H1 (cell line): ENCODE results near the gene CNOT1. TPM values are rescaled to one million over a fixed set of nuclear protein-coding genes. Genes with fewer than 3 reads are reported as not detected.

Source experiments
- CTCF ChIA-PET: fragments of 300-600 bp; sonication (Branson Sonifier 250); formaldehyde crosslinking; loops from one replicate; lab custom pipeline; 2021; ENCODE audit not compliant: partially characterized antibody; lab: Charles Lee
- POLR2A ChIA-PET: fragments of 300-600 bp; sonication (Branson Sonifier 250); formaldehyde crosslinking; loops from one replicate; lab custom pipeline; 2021; ENCODE audit warnings: inconsistent platforms; ENCODE audit not compliant: partially characterized antibody; lab: Charles Lee
- DNase-seq, 2 experiments: peaks; one replicate each; pipeline versions ENCODE4 v3.0.0 to v3.0.0-alpha.2; 2010 to 2022; ENCODE audit warnings: low spot score in 2 of 2, low read depth in 1 of 2, mixed read lengths in 1 of 2
- FAIRE-seq: peaks from 2 replicates; lab custom pipeline; 2011; peaks lifted over from hg19 to GRCh38; lab: Jason Lieb, UNC
- H2AFZ ChIP-seq: 2 replicates; pipeline ENCODE4 v1.8.1; 2012; ENCODE audit warnings: low read length, inconsistent platforms
- H2AK5ac ChIP-seq: 2 replicates; pipeline ENCODE4 v1.6.1; 2013; ENCODE audit warnings: low read depth, low read length
- H2BK120ac ChIP-seq: replicated peaks from 2 replicates; pipeline ENCODE3; 2013; ENCODE audit warnings: low read depth, low read length, inconsistent platforms
- H2BK12ac ChIP-seq: 2 replicates; pipeline ENCODE4 v1.6.1; 2013; ENCODE audit warnings: low read depth, low read length
- H2BK15ac ChIP-seq: 2 replicates; pipeline ENCODE4 v1.6.1; 2013; ENCODE audit warnings: low read length
- H2BK20ac ChIP-seq: 2 replicates; pipeline ENCODE4 v1.6.1; 2013; ENCODE audit warnings: low read length
- H2BK5ac ChIP-seq: 2 replicates; pipeline ENCODE4 v1.6.1; 2013; ENCODE audit warnings: low read depth, low read length
- H3K14ac ChIP-seq: 2 replicates; pipeline ENCODE4 v1.6.1; 2013; ENCODE audit warnings: inconsistent platforms; ENCODE audit not compliant: insufficient read length
- H3K18ac ChIP-seq: 2 replicates; pipeline ENCODE4 v1.6.1; 2013; ENCODE audit warnings: low read length; ENCODE audit errors: extremely low read depth
- H3K23ac ChIP-seq: 2 replicates; pipeline ENCODE4 v1.6.1; 2013; ENCODE audit warnings: inconsistent platforms; ENCODE audit not compliant: insufficient read length
- H3K23me2 ChIP-seq: 2 replicates; pipeline ENCODE4 v1.6.1; 2013; ENCODE audit warnings: low read depth, low read length
- H3K27ac ChIP-seq: 2 replicates; pipeline ENCODE4 v1.6.1; 2011; ENCODE audit warnings: low read depth, low read length, inconsistent platforms
- H3K27me3 ChIP-seq, 4 experiments: replicated peaks in 1 of 4; 1 replicate in 1 of 4; 2 replicates in 3 of 4; pipeline versions ENCODE4 v1.6.1 to v1.8.1; 2011 to 2013; ENCODE audit warnings: low read length in 3 of 4, mild to moderate bottlenecking in 3 of 4, inconsistent platforms in 2 of 4, mixed read lengths in 2 of 4, moderate library complexity in 1 of 4; ENCODE audit not compliant: control insufficient read depth in 3 of 4, insufficient read depth in 3 of 4; ENCODE audit errors: extremely low read depth in 1 of 4
- H3K36me3 ChIP-seq, 4 experiments: 2 replicates each; pipeline versions ENCODE4 v1.6.1 to v1.8.1; 2011 to 2013; ENCODE audit warnings: mild to moderate bottlenecking in 4 of 4, low read length in 3 of 4, moderate library complexity in 2 of 4, control low read depth in 1 of 4, inconsistent platforms in 1 of 4; ENCODE audit not compliant: insufficient read depth in 4 of 4, control insufficient read depth in 2 of 4
- H3K4ac ChIP-seq: replicated peaks from 2 replicates; pipeline ENCODE3; 2013; ENCODE audit warnings: low read length, low read depth, mixed read lengths, inconsistent platforms; ENCODE audit not compliant: insufficient read length
- H3K4me1 ChIP-seq, 4 experiments: replicated peaks in 1 of 4; 1 replicate in 1 of 4; 2 replicates in 3 of 4; pipeline versions ENCODE4 v1.6.1 to v1.8.1; 2011 to 2013; ENCODE audit warnings: low read length in 3 of 4, inconsistent platforms in 2 of 4, mixed read lengths in 1 of 4; ENCODE audit not compliant: insufficient read depth in 4 of 4, control insufficient read depth in 3 of 4
- H3K4me2 ChIP-seq, 2 experiments: 2 replicates each; pipeline versions ENCODE4 v1.6.1 to v1.8.1; 2011 to 2013; ENCODE audit warnings: low read depth in 2 of 2, low read length in 2 of 2, control low read depth in 1 of 2, inconsistent platforms in 1 of 2, mild to moderate bottlenecking in 1 of 2; ENCODE audit not compliant: insufficient read depth in 1 of 2
- H3K4me3 ChIP-seq, 4 experiments: fragments of 200-600, 300-600 bp in 1 of 4; sonication (generic), shearing (Covaris generic), sonication (Bioruptor Twin) in 1 of 4; 2 replicates each; pipeline versions ENCODE4 v1.5.1 to v1.8.1; 2011 to 2016; ENCODE audit warnings: low read length in 4 of 4, low read depth in 3 of 4, control low read depth in 2 of 4, inconsistent platforms in 2 of 4, mild to moderate bottlenecking in 2 of 4, mixed read lengths in 1 of 4, moderate library complexity in 1 of 4; ENCODE audit not compliant: insufficient read depth in 2 of 4; ENCODE audit errors: extremely low read depth in 1 of 4
- H3K56ac ChIP-seq: replicated peaks from 2 replicates; pipeline ENCODE3; 2013; ENCODE audit warnings: low read depth, mild to moderate bottlenecking, mixed read lengths, low read length, inconsistent platforms; ENCODE audit not compliant: insufficient read length
- H3K79me1 ChIP-seq: 2 replicates; pipeline ENCODE4 v1.6.1; 2013; ENCODE audit warnings: low read depth, low read length, control low read depth
- H3K79me2 ChIP-seq, 2 experiments: 2 replicates each; pipeline versions ENCODE4 v1.6.1 to v1.8.1; 2012 to 2013; ENCODE audit warnings: low read length in 2 of 2, mild to moderate bottlenecking in 2 of 2, inconsistent platforms in 1 of 2; ENCODE audit not compliant: insufficient read depth in 2 of 2, control insufficient read depth in 1 of 2
- H3K9ac ChIP-seq, 4 experiments: replicated peaks in 1 of 4; 1 replicate in 1 of 4; 2 replicates in 3 of 4; pipeline versions ENCODE4 v1.6.1 to v1.8.1; 2011 to 2013; ENCODE audit warnings: low read depth in 3 of 4, low read length in 3 of 4, control low read depth in 2 of 4, mild to moderate bottlenecking in 2 of 4, moderate library complexity in 2 of 4, inconsistent platforms in 1 of 4; ENCODE audit errors: extremely low read depth in 1 of 4
- H3K9me3 ChIP-seq, 2 experiments: 2 replicates each; pipeline versions ENCODE4 v1.6.1 to v1.8.1; 2012 to 2013; ENCODE audit warnings: mild to moderate bottlenecking in 2 of 2, moderate library complexity in 2 of 2, control low read depth in 1 of 2, inconsistent platforms in 1 of 2, low read depth in 1 of 2, low read length in 1 of 2, mixed read lengths in 1 of 2; ENCODE audit not compliant: insufficient read depth in 2 of 2
- H4K20me1 ChIP-seq, 2 experiments: replicated peaks in 1 of 2; 2 replicates each; pipeline versions ENCODE3 to v1.8.1; 2011 to 2013; ENCODE audit warnings: inconsistent platforms in 2 of 2, low read length in 2 of 2, mild to moderate bottlenecking in 1 of 2; ENCODE audit not compliant: insufficient read depth in 2 of 2, control insufficient read depth in 1 of 2
- H4K5ac ChIP-seq: 2 replicates; pipeline ENCODE4 v1.6.1; 2013; ENCODE audit warnings: low read length, low read depth, mixed read lengths, inconsistent platforms; ENCODE audit not compliant: insufficient read length
- H4K8ac ChIP-seq: 2 replicates; pipeline ENCODE4 v1.8.0; 2013; ENCODE audit warnings: mild to moderate bottlenecking, moderate library complexity, low read length, inconsistent platforms; ENCODE audit not compliant: insufficient read depth; ENCODE audit errors: extremely low read depth
- H4K91ac ChIP-seq: replicated peaks from 2 replicates; pipeline ENCODE3; 2013; ENCODE audit warnings: low read length, mixed read lengths, inconsistent platforms; ENCODE audit not compliant: insufficient read length
- NRF1 ChIP-seq: IDR thresholded peaks from 2 replicates; pipeline ENCODE4 v1.6.1; 2011; ENCODE audit warnings: mild to moderate bottlenecking, low read depth, low read length, improper control_type of control experiment
- RFX5 ChIP-seq: IDR thresholded peaks from 2 replicates; pipeline ENCODE4 v1.6.1; 2011; ENCODE audit warnings: low read depth, low read length, improper control_type of control experiment, borderline replicate concordance
- SRF ChIP-seq: IDR thresholded peaks from 2 replicates; pipeline ENCODE4 v1.6.1; 2011; ENCODE audit warnings: mild to moderate bottlenecking, low read depth, low read length, moderate library complexity
- WGBS, 2 experiments: shearing (Covaris generic) in 1 of 2; methylation state at CpG; one replicate each; pipeline versions ENCODE4 v1.1.6 to v1.1.7; 2013 to 2015; ENCODE audit warnings: low lambda C conversion rate in 2 of 2, mixed read lengths in 2 of 2, inconsistent platforms in 1 of 2, low coverage in 1 of 2, missing lambda C conversion rate in 1 of 2; ENCODE audit not compliant: insufficient replicate concordance in 2 of 2, insufficient coverage in 1 of 2, insufficient read length in 1 of 2; ENCODE audit errors: extremely low coverage in 1 of 2, missing lambda C conversion rate in 1 of 2; 5-methylcytosine and 5-hydroxymethylcytosine counted together
- polyA plus RNA-seq, 7 experiments: library from polyadenylated mRNA; depleted of rRNA in 3 of 7; stranded (reverse) in 5 of 7; unstranded in 2 of 7; fragments of >200 nt in 5 of 7; fragments of 200-250 nt in 2 of 7; gene quantifications; 1 replicate in 5 of 7; 2 replicates in 1 of 7; 4 replicates in 1 of 7; pipeline versions ENCODE4 v1.2.1 to v1.2.3, GENCODE V29; 2011 to 2013; ENCODE audit warnings: missing spikeins in 2 of 7, mixed read lengths in 2 of 7
- total RNA-seq: library from RNA; stranded (reverse); fragmentation: NEBNext Ultra II Directional; extraction: Animal tissue kit (Norgen Biotek cat#: 25700); gene quantifications from 2 replicates; pipeline ENCODE4 v1.2.1, GENCODE V29; 2021

Gene CNOT1
- total and polyA plus RNA-seq, 2 of the 8 experiments (the other 6 are each of a cell fraction or from before 2014, with no cell fraction given) = 306 to 319 TPM

DNA sequence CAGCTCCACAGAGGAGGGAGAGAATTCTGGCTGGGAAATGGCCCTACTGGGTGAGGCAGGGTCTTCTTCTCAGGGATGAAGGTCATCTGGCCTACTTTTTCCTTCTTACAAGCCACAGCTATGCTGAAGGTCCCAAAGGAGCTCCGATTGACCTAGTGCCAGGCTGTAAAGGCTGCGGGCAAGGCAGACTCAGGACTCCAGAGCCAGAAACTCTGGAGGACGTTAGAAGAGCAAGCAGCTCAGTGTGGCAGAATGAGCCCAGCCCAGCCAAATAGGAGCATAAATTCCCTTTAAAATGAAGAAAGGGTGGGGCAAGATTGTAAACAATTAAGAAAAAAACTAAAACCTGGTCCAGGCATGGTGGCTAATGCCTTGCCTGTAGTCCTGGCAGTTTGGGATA, 20.1 kb upstream of the CNOT1 start:
- H2BK120ac ChIP-seq = no peak overlapping the region
- no peaks in the 10 kb centered on the region for H3K79me2 ChIP-seq
- POLR2A ChIA-PET = interaction anchor here (1.0 kb wide), 1 partner anchor 9 kb away, joined by 3 read pairs; no protein-coding TSS in a partner anchor
- H3K36me3 ChIP-seq = no peaks in the 10 kb centered on the region
- H2AFZ ChIP-seq = no peak overlapping the region
- no peak overlapping the region for H3K4me2 ChIP-seq
- H4K5ac ChIP-seq = no peak overlapping the region
- H3K79me1 ChIP-seq = no peaks in the 10 kb centered on the region
- no peak overlapping the region for H3K56ac ChIP-seq
- no peak overlapping the region for H3K23ac ChIP-seq
- H3K27ac ChIP-seq = no peak overlapping the region
- peaks cover 0 to 4% (median 2%) of the 10 kb centered on the region in 4 experiments; a peak in 4 of 7 replicates for H3K4me1 ChIP-seq
- H2BK15ac ChIP-seq = no peak overlapping the region
- no peaks in the 10 kb centered on the region for H3K23me2 ChIP-seq
- CTCF ChIA-PET = interaction anchor here (0.5 to 3.0 kb wide), 8 partner anchors 9 to 1786 kb away, joined by 3 to 7 read pairs (median 4); no protein-coding TSS in a partner anchor
- no peaks in the 10 kb centered on the region for H3K27me3 ChIP-seq
- FAIRE-seq = no peak
- H2BK20ac ChIP-seq = no peak overlapping the region
- H4K91ac ChIP-seq = no peak overlapping the region
- no peak overlapping the region for H2BK5ac ChIP-seq
- H2AK5ac ChIP-seq = no peak overlapping the region
- WGBS, 2 experiments = 90% methylated on average over 3 of the region's 3 CpGs; no CpG with 5 or more reads in 1 of the 2 experiments
- H3K18ac ChIP-seq = no peak overlapping the region
- H3K9me3 ChIP-seq = no peaks in the 10 kb centered on the region
- DNase-seq = no peak
- no peak overlapping the region for H3K4ac ChIP-seq
- H3K4me3 ChIP-seq = no peak overlapping the region
- no peak overlapping the region for H2BK12ac ChIP-seq
- H3K14ac ChIP-seq = no peak overlapping the region
- no peak overlapping the region for H3K9ac ChIP-seq
- no peak overlapping the region for H4K8ac ChIP-seq
- H4K20me1 ChIP-seq = no peaks in the 10 kb centered on the region
- TF ChIP-seq NRF1 (no peak), SRF (no peak), RFX5 (no peak)
